LNCaP clone FGC (cell line): ENCODE results near the gene PTCD2.

ENCODE experiments used
- DNase-seq: peaks from one replicate; pipeline ENCODE4 v3.0.0-alpha.2; 2011; ENCODE audit warnings: low read depth
- H3K4me3 ChIP-seq: 2 replicates; pipeline ENCODE4 v1.5.1; 2011; ENCODE audit warnings: mild to moderate bottlenecking, low read depth, low read length, control low read depth
- TF ChIP-seq, protein P1 (sequence below): IDR thresholded peaks from 2 replicates; pipeline ENCODE4 v1.5.1; 2012; ENCODE audit warnings: mild to moderate bottlenecking; ENCODE audit not compliant: control insufficient read depth, insufficient read depth; ENCODE audit errors: extremely low read depth

PTCD2 gene

DNA sequence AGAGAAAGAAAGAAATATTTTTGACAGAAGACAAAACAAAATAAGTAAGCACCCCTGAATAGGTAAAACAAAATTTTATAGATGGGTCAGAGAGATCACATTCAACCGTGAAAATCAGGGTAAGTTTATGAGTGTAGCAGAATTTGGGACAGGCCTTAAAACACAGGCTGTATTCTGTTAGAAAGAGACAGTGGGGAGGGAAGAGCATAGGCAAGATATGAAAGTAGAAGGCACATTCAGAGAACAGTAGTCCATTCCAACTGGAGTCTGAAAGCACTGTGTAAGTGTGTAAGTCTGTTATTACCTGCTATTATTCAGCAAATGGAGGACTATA, 38.8 kb upstream of the PTCD2 start:
- TF ChIP-seq, protein P1, sequence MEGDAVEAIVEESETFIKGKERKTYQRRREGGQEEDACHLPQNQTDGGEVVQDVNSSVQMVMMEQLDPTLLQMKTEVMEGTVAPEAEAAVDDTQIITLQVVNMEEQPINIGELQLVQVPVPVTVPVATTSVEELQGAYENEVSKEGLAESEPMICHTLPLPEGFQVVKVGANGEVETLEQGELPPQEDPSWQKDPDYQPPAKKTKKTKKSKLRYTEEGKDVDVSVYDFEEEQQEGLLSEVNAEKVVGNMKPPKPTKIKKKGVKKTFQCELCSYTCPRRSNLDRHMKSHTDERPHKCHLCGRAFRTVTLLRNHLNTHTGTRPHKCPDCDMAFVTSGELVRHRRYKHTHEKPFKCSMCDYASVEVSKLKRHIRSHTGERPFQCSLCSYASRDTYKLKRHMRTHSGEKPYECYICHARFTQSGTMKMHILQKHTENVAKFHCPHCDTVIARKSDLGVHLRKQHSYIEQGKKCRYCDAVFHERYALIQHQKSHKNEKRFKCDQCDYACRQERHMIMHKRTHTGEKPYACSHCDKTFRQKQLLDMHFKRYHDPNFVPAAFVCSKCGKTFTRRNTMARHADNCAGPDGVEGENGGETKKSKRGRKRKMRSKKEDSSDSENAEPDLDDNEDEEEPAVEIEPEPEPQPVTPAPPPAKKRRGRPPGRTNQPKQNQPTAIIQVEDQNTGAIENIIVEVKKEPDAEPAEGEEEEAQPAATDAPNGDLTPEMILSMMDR, result no peak
- no peak overlapping the region for H3K4me3 ChIP-seq
- no peak for DNase-seq

DNA sequence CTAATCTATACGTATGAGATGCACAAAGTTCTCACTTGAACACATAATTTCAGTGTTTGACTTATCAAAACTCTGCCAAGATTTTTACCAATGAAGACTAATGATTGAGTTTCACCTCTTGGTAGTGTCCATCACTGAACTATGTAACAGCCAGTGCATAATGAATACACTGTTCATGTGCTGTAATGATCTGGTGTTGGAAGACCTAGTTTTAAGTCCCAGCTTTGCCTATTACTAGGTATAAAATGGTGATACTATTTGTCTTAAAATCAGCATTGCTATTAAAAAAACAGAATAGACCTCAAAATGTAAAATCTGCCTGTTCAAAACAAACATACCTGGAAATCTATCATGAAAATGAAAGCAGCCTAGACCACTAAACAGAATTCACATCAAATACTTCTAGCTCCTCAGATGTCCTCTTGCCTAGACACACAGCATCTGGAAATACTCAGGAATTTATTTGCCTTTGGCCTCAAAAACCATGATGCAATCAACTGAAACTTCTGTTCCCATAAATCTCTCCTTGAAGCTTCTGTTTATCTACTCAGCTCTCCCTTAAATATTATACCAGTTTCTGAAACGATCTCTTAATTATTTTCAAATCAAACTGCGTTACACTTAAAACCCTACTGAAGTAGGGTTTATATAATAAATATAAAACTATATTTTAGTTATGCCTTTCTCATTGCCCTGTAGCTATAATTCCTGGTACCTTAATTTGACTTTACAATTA, 38.2 kb upstream of the PTCD2 start:
- no peak for DNase-seq
- TF ChIP-seq, protein P1, result no peak

DNA sequence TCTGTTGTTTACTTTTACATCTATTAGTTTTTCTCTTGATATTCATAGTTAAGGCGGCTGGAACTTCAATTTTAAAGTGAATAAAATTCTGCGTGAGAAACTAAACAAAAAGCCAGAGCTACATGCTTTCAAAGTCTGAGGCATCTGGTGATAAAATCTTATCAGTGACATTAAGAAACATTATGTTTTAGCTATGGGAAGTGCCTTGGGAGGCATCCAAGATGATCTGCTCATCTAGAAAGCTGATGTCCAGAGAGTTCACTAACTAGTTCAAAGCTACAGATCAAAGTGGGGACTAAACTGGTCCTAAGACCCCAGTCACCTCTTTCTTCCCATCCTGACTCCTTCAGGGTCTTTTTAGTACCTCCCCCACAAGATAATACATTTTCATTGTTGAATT, 37.3 kb upstream of the PTCD2 start:
- H3K4me3 ChIP-seq, result no peak overlapping the region
- TF ChIP-seq, protein P1, result no peak
- no peak for DNase-seq

More for the DNA sequence above, 38.2 kb upstream of the PTCD2 start:
- H3K4me3 ChIP-seq, result no peak overlapping the region

DNA sequence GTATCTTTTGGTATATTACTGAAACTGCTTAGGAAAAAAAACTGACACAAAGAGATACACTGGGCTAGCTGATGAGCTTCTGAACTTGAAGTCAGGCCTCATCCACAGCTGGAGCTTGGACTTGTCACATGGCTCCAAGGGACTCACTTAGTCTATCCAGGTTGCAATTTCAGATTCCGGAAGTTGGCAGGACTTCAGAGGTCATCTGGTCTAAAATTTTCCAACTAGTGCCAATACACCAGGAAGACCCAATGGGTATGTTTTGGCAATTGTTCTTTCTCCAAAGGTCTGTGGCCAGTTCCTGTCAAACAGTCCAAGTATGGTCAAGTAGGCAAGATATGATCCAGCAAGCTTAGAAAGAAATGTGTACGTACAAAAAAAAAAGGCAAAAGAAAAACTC, 36.8 kb upstream of the PTCD2 start:
- H3K4me3 ChIP-seq, result no peak overlapping the region
- peak; percentile 74 for DNase-seq
- TF ChIP-seq, protein P1, result no peak

DNA sequence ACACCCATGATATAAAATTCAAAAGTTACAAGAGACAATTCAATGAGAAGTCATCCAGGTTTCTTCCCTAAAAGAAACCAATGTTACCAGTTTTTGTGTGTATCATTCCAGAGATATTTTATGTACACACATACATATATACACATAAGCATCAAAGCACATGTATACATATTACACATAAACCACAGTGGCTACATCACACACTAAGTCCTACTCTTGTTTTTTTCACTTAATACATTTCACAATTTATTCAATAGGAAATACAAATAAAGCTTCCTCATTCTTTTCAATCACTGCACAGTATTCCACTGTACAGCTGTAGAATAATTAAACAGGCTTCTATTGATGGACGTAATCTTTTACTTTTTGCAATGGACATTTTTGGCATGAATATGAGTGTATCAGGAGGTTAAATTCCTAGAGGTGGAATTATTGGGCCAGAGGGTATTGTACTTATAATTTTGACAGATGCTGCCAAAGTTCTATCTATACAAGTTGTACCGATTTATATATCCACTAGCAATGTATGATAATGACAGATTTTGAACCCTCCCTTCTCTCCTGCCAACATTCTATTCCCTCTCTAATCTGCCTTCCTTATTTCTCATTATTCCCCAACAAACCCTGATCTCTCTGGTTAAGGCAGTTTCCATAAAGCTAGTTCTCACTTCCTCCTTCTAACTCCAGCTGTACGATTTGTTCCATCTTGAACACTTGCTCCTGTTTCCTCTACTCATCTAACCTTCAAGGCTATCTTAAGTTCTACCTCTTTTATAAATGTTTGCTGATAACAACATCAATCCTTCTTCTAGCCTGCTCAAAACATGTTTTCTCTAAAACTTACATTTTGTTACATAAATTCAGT, 35.4 kb upstream of the PTCD2 start:
- no peak for DNase-seq
- TF ChIP-seq, protein P1, result no peak
- no peak overlapping the region for H3K4me3 ChIP-seq

DNA sequence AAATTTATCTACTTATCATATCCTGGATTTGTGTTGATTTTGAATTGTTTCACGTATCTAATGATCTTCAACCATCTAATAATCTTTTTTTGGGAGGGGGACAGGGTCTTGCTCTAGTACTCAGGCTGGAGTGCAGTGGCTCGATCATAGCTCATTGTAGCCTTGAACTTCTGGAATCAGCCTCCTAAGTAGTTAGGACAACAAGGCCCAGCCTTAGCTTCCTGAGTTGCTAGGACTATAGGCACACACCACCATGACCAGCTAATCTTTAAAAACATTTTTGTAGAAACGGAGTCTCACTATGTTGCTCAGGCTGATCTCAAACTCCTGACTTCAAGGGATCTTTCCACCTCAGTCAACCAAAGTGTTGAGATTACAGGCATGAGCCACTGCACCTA, 34.8 kb upstream of the PTCD2 start:
- no peak overlapping the region for H3K4me3 ChIP-seq
- TF ChIP-seq, protein P1, result no peak
- DNase-seq, result no peak

DNA sequence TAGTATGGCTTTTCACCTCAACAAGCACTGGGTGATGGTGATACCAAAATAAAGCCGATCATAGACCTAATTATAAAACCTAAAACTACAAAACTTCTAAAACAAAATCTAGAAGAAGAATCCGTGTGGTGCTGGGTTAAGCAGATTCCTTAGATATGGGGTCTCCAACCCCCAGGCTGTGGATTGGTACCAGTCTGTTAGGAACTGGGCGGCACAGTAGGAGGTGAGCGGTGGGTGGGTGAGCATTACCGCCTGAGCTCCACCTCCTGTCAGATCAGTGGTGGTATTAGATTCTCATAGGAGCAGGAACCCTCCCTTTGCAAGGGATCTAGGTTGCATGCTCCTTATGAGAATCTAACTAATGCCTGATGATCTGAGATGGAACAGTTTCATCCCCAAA, 33.4 kb upstream of the PTCD2 start:
- DNase-seq, result no peak

More for the DNA sequence above, 33.4 kb upstream of the PTCD2 start:
- TF ChIP-seq, protein P1, result no peak
- H3K4me3 ChIP-seq, result no peak overlapping the region
